Suppressor macrophage (primary cell): ENCODE data around the gene PCDHGA1.
A peak's percentile ranks its signal among the peaks of the same experiment; 100 is the strongest.

Experiments used
- DNase-seq, 4 experiments: peaks; one replicate each; pipeline ENCODE4 v3.0.0-alpha.2; 2020 to 2022

The PCDHGA1 gene

GRCh38 chr5:141492168-141492885, 162.0 kb downstream of the PCDHGA1 start:
- peak in 3 of 4 experiments; percentile 40 to 65 (median 44) for DNase-seq

DNA sequence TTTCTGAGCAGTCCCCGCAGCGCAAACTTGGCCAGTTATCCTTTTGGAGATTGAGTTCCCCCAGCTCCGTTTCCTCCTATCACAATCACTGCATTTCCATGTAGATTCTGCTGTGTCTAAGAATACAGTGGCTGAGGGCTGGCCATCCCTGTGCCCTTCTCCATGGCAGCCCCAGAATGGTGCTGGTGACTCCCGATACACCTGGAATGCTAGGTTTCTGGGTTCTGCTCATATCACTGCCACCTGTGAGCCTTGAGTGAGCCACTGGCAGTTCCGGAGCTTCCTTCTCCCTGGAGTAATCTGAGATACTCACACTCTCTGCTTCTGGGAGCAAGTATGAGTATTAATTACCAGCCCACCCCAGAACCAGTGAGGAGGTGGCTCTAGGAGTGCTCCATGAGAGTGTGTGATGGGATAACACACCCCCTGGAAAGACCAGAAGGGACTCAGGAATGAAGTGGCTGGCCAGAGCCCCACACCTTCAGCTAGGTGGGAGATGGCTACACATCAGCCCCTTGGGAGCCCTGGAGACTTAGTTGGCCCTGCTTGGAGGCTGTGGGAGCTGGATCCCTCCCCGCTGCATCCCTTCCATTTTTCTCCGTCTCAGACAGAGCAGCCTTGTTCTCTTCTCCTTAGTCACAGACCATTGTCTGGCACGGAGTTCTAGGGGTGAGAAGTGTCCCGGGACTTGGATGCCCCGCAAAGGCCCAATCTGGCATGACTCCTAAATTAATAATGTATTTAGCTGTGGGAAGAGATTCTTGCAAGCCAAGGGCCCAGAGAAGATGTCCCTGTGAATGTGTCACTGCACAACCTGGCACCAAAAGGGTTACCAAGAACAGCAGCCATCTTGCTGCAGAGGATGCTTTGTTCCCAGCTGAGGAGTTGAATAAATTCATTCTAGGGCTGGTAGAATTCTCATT, 163.4 kb downstream of the PCDHGA1 start:
- no peak for DNase-seq

- no peak for DNase-seq
Observed at GRCh38 chr5:141494761-141495452, 164.6 kb downstream of the PCDHGA1 start.

DNA sequence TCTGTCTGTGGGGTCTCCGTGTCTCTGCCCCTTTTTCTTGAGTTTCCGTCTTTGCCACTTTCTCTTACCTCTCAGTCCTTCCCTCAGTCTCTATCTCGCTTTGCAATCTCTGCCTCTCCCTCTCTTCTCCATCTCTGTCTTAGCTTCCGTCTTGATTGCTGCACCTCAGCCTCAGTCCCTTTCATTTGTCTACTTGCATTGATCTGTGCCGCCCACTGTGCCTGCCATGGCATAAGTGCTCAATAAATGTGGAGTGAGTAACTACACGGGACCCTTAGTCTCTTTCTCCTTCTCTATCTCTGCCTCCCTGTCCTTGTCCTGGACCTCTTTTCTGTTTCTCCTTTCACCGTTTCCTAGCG, 165.1 kb downstream of the PCDHGA1 start:
- DNase-seq, result no peak

DNA sequence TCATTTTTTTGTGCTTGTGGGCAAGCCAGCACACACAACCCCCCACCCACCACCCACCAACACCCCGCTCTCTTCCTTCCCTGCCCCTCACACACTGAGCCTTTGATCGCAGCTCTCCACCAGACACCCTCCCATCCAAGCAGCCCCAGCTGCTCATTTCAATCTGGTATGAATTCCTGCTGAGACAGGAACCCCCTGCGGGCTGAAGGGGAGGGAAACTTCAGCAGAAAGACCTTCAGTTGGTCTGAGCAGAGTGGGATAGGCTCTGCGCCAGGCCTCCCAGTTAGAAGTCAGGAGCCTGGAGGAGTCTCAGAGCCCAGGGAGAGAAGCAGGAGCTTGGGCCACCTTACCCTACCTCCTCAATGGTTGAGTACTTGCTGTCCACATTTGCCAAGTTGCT, 165.7 kb downstream of the PCDHGA1 start:
- DNase-seq, result no peak

DNA sequence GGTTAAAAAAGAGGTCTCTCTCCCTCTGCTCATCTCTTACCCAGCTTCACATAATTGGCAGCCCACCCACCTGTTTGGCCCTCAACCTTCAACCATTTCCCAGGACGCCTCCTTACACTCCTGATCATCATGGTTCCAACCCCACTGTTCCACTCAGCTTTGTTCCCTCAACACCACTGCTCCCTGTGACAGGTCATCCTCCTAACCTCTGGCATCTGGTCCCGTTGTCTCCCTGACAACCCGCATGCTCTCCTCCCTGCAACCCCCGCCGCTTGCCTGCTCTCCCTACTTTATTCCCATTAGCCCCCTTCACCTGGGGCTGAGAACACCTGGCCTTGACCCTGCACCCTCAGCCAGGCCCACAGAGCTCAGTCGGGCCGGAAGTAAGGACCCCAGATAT, 171.4 kb downstream of the PCDHGA1 start:
- no peak for DNase-seq

DNA sequence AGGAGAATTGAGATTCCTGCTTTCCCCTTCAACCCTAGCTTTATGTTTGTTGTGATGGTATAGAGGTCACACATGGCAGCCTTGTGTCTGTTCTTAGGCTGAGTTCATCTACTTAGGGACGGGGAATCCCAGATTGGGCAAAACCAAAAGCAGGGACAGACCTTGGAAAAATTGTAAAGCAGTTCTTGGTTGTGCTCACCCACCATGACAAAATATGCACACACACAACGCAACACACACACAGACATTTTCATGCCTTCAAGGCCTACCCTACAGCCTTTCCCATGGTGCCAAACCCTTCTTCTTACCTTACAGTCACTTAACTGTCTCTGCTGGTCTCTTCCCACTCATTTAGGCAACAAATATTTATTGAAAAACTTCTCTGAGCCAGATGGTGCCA, 173.4 kb downstream of the PCDHGA1 start:
- DNase-seq, result no peak

- no peak for DNase-seq
Observed at GRCh38 chr5:141504216-141504615, 173.9 kb downstream of the PCDHGA1 start.

DNA sequence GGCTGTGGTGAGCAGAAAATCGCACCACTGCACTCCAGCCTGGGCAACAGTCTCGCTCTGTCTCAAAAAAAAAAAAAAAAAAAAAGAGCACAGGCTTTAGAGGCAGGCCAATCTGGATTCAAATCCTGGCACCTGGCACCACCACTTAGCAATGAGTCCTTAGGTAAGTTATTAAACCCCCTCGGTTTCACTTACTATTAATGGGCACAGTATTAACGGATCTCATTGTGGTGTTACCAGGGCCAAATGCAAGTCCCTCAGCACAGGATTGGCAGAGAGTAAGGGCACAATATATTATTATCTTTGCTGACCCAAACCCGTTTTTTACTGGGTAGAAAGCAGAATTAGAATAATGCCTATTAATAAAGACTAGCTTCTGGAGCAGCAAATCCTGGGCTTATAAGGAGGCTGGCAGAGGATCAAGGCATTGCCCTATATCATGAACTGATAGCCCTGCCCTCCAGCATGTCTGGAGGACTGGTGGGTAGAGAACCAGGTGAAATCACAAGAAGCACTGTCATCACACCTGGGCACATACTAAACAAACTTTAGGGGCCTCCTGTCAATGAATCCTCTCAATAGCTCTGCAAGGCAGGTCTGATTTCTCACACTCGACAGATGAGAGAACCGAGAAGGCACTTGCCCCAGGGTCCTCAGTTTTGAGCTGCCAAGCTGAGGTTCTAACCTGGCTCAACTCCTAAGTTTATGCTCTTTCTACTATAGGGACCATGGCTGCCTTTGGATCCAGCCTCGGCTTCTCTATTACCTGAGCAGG, 176.3 kb downstream of the PCDHGA1 start:
- DNase-seq, result no peak

GRCh38 chr5:141507387-141508091, 177.2 kb downstream of the PCDHGA1 start:
- DNase-seq, result no peak

DNA sequence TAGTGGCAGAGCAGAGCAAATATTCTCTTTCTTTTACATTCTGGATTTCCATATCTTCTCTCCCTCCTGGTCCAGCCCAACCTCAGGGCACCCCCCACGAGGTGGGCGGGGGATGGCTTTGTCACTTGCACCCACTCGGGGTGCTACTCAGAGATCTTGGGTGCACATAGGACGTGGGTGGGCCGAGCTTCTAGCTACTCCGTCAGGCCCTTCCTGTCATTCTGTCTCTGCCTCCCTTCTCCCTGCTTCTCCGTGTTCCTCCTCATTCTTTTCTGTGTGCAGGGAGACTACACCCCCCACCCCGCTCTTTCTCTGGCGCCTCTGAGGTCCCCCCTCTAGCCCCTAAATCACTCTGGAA, 178.1 kb downstream of the PCDHGA1 start:
- DNase-seq, result peak; percentile 48 to 78 (median 72)

- DNase-seq, result peak; percentile 58 to 75 (median 71)
Observed at GRCh38 chr5:141508798-141509611, 178.7 kb downstream of the PCDHGA1 start.

GRCh38 chr5:141510160-141510559, 179.8 kb downstream of the PCDHGA1 start:
- DNase-seq, result no peak

GRCh38 chr5:141510850-141511601, 180.7 kb downstream of the PCDHGA1 start:
- DNase-seq, result no peak

DNA sequence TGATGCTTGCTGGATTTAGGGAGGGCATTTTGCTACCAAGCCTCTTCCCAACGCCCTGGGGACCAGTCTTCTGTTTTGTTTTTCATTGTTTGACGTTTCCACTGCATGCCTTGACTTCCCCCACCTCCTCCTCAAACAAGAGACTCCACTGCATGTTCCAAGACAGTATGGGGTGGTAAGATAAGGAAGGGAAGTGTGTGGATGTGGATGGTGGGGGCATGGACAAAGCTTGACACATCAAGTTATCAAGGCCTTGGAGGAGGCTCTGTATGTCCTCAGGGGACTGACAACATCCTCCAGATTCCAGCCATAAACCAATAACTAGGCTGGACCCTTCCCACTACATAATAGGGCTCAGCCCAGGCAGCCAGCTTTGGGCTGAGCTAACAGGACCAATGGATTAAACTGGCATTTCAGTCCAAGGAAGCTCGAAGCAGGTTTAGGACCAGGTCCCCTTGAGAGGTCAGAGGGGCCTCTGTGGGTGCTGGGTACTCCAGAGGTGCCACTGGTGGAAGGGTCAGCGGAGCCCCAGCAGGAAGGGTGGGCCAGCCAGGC, 181.5 kb downstream of the PCDHGA1 start:
- no peak for DNase-seq

- peak; percentile 68 to 88 (median 75) for DNase-seq
Observed at GRCh38 chr5:141512390-141512910, 182.1 kb downstream of the PCDHGA1 start.

DNA sequence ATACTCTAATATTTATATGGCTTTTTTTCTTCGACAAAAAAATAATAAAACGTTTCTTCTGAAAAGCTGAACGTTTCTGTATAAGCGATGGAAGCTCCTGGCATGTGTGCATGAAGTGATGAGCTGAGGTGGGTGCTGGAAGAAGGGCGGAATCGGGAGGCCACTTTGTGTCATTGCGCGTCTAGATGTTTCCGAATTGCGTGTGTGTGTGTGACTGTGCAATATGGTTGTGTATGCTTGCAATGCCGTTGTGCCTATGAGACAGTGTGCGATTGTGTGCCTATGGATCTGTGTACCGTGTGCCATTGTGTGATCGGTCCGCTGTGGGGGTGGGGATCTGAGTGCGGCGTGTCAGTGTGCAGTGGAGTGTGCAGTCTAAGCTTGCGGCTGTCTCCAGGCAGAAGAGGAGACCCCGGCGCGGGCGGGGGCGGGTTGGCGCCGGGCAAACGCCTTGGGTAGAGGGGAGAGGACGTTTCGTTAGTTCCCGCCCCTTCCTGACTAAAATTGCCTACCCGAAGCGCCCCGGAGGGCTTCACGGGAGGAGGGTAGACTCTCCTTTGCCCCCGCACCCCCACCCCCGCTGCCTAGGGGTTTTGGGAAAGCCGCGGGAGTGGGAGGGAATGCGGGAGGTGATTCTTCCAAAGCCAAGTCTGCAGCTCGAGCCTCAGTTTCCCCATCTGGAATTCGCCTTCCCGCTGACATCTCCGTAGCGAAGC, 182.8 kb downstream of the PCDHGA1 start:
- DNase-seq, result peak; percentile 43 to 62 (median 48)

DNA sequence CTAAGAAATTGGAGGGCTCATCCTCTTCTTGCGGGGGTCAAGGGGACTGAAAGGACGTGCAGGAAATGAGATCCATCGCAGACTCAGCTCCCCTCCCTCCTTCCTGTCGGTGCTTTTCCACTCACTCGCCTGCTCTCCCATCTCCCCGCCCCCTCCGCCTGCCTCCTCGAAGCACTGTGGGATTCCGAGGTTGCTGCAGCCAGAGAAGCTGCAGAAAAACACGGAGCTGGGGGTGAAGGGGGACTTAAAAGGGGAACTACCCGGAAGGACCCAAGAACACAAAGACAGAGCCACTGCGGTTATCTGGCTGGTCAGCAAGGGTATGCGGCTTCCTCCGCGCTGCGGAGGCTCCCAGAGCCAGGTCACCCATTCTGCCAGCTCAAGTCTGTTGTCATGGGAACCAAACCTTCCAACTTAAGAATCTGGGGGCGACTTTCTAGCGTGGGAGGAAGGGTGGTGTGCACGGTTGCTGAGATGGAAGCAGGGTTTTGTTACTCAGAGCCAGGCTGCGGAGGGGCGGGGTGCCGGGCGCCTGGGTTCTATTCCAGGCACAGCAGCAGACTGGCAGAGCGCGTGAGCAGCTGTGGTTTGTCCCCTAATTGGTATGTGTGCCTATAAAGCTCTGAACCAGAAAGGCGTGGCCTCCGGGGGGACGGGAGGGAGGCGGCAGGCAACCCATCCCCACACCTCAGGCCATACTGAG, 183.5 kb downstream of the PCDHGA1 start:
- DNase-seq, result peak; percentile 70 to 91 (median 82)
